Nucleus accumbens (tissue), 56 donors: ENCODE measurements around the gene AGK.
"Not testable (repeated sequence)": the region's sequence is repeated elsewhere in the genome, so short reads cannot be mapped to it uniquely, and the experiment has no call there.

Experiments
- DNase-seq, 56 donors: peaks; one replicate each; lab custom pipeline; 2025; lab: John Stamatoyannopoulos, UW

AGK gene

DNA sequence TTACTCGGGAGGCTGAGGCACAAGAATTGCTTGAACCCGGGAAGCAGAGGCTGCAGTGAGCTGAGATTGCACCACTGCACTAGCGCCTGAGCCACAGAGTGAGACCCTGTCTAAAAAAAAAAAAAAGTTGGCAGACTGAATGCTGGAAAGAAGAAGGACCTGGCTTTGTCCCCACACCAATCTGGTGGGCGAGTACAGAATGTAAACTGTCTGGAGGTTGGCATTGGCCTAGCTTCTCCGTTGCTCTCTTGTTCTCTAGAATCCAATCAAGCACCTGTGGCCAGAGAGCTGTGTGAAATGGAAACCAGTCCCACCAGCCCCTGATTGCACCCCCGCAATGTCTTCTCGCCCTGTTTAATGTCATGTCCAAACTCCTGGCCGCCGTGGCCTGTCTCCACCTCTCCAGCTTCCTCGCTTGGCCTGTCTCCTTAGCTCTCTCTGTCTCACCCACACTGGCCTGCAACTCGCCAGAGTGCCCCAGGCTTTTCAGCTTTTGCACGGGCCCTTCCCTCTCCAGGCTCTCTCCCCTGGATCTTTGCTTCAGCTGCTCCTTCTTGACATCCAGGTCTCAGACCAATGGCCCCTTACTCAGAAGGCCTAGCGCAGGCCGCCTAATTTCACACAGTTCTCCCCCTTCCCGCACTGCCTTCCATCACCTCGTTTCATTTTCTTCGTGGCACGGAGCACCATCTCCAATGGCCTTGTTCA is 670 bp upstream of the AGK start:
- DNase-seq = peak in 24 of 56 donors; percentile 5 to 66 (median 34)

DNA sequence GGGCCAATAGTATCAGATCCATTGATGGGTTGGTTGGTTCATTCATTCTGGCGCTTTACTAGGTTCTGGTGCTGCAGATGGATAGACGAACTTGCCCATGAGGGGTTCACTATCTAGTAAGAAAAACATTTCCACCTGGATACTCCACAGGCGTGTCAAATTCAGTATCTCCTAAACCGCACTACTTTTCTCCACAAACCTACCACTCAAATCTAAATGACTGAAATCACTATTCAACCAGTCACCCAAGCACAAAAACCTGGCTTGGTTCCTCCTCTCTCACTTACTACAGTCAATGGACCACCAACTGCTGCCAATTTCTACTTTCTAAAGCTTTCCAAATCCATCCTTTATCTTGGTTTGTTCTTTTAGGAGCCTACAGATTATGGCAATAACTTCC is 572 bp downstream of the AGK start:
- DNase-seq = no peak

- no peak for DNase-seq
Observed at GRCh38 chr7:141557360-141557759, 6.2 kb downstream of the AGK start.

DNA sequence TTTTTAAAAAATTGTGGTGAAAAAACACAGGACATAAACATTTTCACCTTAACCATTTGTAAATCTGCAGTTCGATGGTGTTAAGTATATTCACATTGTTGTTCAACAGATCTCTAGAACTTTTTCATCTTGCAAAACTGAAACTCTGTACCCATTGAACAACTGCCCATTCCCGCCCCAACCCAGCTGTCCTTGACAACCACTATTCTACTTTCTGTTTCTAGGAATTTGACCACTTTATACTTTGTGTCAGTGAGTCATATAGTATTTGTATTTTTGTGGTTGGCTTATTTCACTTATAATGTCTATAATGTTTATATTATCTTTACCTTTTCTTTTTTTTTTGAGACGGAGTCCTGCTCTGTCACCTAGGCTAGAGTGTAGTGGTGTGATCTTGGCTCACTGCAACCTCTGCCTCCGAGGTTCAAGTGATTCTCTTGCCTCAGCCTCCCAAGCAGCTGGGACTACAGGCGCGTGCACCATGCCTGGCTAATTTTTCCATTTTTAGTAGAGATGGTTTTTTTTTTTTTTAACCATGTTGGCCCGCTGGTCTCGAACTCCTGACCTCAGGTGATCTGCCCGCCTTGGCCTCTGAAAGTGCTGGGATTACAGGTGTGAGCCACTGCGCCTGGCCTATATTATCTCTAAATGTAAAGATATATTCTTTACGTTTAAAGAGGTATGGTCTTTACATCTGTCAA is 6.8 kb downstream of the AGK start:
- DNase-seq = not testable (repeated sequence)

DNA sequence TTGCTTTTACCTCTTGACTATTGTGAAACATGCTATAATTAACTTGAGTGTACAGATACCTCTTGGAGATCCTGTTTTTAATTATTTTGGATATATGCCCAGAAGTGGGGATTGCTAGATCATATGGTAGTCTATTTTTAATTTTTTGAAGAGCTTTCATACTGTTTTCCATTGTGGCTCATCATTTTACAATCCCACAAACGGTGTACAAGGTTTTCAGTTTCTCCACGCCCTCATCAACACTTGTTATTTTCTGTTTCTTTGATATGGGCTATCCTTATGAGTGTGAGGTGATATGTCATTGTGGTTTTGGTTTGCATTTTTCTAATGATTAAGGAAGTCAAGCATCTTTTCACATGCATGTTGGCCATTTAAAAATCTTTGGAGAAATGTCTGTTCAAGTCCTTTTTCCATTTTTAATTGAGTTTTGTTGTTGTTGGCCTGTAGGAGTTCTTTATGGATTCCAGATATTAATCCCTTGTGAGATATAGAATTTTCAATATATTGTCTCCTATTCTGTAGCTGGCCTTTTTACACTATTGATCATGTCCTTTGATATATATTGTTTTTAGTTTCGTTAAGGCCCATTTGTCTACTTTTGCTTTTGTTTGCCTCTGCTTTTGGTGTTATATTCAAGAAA is 7.5 kb downstream of the AGK start:
- no peak for DNase-seq

GRCh38 chr7:141559961-141560360 is 8.8 kb downstream of the AGK start:
- no peak for DNase-seq

DNA sequence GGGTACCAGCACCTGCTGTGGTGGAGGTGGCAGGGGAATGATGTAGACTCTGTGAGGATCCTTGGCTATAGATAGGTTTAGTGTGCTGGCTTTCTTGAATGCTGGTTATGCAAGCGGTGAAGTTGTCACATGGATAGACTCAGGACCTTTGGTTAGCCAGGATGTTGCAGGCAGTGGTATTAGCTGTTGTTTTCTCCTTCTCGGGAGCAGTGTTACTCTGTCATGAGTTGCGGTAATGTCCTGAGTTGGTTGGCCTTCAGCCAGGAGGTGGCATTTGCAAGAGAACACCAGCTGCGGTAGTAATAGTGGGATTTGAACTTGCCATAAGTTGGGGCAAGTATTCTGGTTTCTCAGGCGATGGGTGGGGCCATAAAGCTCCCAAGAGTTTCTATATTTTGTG is 10.8 kb downstream of the AGK start:
- DNase-seq = no peak

DNA sequence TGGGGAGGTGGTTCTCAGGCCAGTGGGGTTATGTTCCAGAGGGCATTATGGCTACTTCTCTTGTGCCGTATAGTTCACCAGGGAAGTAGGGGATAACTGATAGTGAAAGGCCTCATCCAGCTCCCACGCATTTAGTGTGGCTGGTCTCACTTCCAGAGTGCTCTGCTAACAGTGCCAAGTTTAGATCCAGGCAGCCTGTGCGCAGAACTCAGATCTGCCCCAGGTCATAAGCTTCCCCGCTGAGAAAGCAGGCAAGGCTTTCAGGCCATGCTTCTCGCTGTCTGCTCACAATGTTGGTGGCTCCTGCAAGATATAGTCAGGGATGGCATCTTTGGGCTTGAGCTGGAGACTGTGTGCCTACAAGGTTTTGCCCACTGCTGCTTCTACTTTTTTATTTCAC is 11.3 kb downstream of the AGK start:
- DNase-seq = no peak

DNA sequence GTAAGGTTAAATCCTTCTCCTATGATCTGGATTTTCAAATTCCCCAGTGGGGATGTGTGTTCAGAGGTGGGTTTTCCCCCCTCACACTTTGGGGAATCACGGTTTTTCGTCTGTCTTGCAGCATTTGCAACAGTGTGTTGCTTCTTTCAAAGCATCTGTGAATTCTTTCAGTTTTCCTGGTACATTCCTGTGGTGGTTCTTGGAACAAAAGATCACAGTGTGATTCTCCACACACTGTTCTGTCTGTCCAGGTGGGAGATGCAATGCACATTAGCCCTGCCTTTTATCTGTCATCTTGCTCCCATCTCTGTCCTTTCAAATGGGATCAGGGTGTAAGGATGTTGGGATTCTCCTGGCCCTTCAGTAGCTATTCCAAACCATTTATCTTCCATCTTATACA is 11.8 kb downstream of the AGK start:
- DNase-seq = no peak

- no peak for DNase-seq
Observed at GRCh38 chr7:141563956-141564623, 12.9 kb downstream of the AGK start.

- no peak for DNase-seq
Observed at GRCh38 chr7:141567432-141567831, 16.2 kb downstream of the AGK start.

DNA sequence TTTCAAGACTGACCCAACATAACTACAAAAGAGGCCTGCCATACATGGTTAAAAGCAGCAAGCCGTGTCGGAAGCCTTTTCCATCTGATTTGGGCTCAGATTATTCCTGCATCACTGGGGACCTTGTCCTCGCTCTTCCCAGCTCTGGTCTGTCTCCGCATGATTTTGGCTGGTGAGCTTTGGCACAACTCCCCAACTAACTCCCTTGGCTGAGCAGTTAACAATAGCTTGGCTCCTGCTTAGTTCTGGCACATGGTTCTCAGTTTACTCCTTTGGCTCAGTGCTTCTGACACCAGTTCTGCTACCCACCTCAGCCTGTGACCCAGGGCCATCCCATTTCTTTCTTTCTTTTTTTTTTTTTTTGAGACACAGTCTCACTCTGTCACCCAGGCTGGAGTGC is 17.0 kb downstream of the AGK start:
- DNase-seq = peak in 5 of 56 donors; percentile 1 to 4 (median 2)

DNA sequence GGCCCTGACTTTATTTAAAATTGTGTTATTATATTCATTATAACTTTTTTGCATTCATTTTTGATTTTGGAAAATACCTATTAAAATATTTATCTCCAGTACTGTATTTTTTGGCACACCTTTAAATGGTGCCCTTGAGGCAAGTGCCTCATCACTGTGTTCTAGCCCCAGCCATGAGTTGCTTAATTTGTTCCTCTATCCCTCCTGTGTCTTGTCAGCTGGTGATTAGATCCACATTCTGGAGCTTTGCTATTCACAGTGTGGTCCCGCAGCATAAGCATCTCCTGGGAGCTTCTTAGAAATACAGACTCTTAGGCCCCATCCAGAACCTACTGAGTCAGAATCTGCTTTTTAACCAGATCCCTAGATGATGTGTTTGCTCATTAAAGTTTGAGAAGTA is 19.8 kb downstream of the AGK start:
- DNase-seq = no peak

DNA sequence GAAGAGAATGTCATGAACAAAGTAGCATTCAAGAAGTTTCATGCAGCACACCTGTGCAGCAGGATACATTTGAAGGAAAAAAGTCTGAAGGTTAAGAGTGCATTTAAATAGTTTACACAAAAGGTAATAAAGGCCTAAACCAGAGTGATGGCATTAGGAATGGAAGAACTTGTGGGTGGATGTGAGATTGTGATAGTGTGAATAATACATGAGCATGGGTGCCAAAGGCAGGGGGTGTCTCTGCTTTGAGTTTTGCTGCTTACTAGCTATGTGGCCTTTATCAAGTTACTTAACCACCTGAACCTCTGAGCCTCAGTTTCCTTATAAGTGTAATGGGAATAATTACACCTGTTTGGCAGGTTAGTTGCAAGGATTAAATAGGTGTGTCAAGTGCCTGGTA is 21.0 kb downstream of the AGK start:
- DNase-seq = no peak

DNA sequence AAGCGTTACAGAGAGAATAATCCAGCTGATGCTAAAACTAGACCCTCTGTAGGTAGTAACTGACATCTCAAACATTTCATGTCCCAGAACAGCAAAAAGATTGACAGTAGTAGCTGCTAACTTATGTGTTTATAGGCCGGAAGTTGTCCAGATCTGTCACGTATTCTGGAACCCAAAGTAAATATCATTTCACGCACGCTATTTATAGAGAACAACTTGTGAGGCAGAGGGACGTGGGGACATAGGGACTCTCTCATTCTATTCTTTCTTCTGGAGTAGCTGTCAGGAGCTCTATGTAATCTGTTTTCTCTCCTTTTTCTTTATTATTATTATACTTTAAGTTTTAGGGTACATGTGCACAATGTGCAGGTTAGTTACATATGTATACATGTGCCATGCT is 22.3 kb downstream of the AGK start:
- DNase-seq = no peak

DNA sequence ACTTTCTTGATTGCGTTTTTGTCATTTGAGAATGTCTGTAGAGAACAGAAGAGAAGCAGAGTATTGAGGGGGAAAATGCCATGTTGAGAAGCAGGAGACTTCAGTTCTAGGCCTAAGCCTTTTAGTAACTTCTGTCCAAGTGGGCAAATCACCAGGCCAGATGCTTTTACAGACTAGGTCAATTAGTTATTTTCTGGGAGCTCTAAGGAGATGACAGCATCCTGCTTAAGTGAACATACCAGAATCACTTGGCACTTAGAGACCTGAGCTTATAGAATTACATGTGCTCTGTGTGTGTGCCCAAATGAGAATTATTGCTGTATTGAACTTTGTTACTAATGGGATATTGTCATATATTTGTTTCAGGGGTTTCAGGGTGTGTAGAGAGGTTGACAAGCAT is 24.0 kb downstream of the AGK start:
- DNase-seq = no peak

GRCh38 chr7:141575654-141576448 is 24.6 kb downstream of the AGK start:
- no peak for DNase-seq

DNA sequence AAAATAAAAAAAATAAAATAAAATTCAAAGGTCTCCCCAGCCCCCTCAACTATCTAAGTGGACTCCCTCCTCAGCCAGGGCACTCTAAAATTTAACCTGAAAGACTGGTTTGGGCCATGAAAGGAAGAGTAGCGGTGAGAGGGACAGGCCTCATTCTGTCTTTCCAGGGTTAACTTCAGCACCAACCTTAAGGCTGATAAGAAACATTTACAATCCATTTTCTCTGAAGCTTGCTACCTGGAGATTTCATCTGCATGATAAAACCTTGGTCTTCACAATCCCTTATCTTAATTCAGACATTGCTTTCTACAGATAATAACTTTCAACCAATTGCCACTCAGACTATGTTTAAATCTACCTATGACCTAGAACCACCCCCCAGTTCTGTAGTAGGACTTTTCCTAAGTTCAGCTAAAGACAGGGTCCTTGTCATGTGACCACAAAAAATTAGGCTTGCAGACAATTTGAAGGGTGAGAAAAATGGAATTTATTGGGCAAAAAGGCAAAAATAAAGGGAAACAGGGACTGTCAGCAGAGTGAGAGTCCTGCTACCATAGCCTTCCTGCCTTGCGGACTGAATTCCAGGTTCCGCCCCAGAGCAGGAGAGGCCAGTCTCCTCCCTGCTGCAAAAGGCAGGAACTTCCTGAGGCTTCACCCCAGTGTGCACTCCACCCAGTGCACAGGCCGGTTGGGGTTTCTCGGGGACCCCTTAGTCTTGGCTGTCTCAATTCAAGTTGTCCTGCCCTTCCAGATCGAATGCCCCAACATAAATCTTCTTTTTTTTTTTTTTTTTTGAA is 26.0 kb downstream of the AGK start:
- DNase-seq = no peak

DNA sequence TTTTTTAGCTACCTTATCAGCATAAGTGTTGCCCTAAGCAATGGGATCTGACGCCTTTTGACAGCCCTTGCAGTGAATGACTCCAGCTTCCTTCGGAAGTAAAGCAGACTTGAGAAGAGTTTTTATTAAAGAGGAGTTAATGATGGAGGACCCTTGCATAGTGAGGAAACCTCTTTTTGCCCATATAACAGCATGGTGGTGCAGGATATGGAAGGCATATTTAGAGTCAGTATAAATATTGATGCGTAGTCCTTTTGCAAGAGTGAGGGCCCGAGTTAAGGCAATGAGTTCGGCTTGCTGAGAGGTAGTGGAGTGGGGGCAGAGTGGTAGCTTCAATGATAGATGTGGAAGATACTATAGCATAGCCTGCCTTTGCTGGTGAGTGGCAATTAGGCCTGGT is 28.7 kb downstream of the AGK start:
- not testable (repeated sequence) for DNase-seq

- DNase-seq = not testable (repeated sequence)
Observed at GRCh38 chr7:141582063-141582462, 30.9 kb downstream of the AGK start.
